TTC549 (cell line): ENCODE data around the gene XXYLT1.

Experiments
- FAIRE-seq: peaks from 2 replicates; lab custom pipeline; 2012; peaks lifted over from hg19 to GRCh38; lab: Jason Lieb, UNC

XXYLT1 gene

GRCh38 chr3:195077611-195078540, 193.1 kb downstream of the XXYLT1 start:
- FAIRE-seq, result no peak

- FAIRE-seq, result no peak
Measured at GRCh38 chr3:195076981-195077610, 193.9 kb downstream of the XXYLT1 start.

GRCh38 chr3:195075941-195076875, 194.8 kb downstream of the XXYLT1 start:
- FAIRE-seq, result no peak

GRCh38 chr3:195075199-195075940, 195.6 kb downstream of the XXYLT1 start:
- FAIRE-seq, result no peak

- FAIRE-seq, result no peak
Measured at GRCh38 chr3:195073866-195074860, 196.8 kb downstream of the XXYLT1 start.

- FAIRE-seq, result no peak
Measured at GRCh38 chr3:195072916-195073564, 197.9 kb downstream of the XXYLT1 start.

- FAIRE-seq, result no peak
Measured at GRCh38 chr3:195071916-195072820, 198.8 kb downstream of the XXYLT1 start.

- no peak for FAIRE-seq
Measured at GRCh38 chr3:195071011-195071728, 199.8 kb downstream of the XXYLT1 start.

GRCh38 chr3:195070336-195070735, 200.6 kb downstream of the XXYLT1 start:
- no peak for FAIRE-seq

- FAIRE-seq, result no peak
Measured at GRCh38 chr3:195069501-195070251, 201.3 kb downstream of the XXYLT1 start.

GRCh38 chr3:195068084-195069080, 202.6 kb downstream of the XXYLT1 start:
- FAIRE-seq, result no peak

GRCh38 chr3:195066441-195066841, 204.5 kb downstream of the XXYLT1 start:
- no peak for FAIRE-seq

- no peak for FAIRE-seq
Measured at GRCh38 chr3:195065864-195066185, 205.1 kb downstream of the XXYLT1 start.

GRCh38 chr3:195065142-195065863, 205.7 kb downstream of the XXYLT1 start:
- FAIRE-seq, result no peak

GRCh38 chr3:195064300-195064931, 206.5 kb downstream of the XXYLT1 start:
- FAIRE-seq, result no peak
